ENCODE data around the gene SMARCAL1. TPM values are rescaled to one million over a fixed set of nuclear protein-coding genes. Genes with fewer than 3 reads are reported as not detected.

The SMARCAL1 gene
- total and polyA plus RNA-seq, 2 donors (not counting 1 experiment from before 2014, with no cell fraction given), result 20.2 to 46.7 TPM

DNA sequence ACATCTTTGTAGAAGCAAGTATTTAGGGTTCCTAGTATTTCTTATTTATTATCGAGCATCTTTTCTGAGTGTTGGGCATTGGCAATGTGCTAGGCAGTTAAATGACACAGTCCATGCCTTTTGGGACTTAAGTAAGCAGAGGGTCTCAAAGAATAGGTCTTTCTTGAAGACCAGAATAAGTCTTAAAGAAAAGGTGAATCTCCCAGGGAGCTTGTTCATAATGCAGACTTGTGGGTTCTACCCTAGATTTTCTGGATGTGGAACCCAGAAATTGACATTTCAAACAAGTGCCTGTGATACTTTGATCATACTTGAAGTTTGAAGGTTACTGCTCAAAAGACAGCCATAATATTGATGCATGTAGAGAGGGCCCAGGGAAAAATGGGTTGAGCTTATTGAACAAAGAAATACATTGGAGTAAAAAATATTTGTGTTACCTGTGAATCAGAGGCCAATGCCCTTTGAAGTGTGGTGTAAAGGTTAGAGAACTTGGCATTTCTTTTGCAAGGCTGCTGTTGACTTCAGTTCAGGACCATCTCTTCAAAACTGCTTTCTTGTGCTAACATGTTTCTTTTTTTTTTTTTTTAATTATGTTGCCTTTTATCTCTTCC is 110.7 kb downstream of the SMARCAL1 start:
- Mint-ChIP-seq H3K4me1 (no peaks in the 10 kb centered on the region), H3K27ac (no peak overlapping the region), H3K9me3 (ENCODE audit: insufficient read depth) (no peaks in the 10 kb centered on the region), H3K27me3 (no peaks in the 10 kb centered on the region), H3K4me3 (no peak overlapping the region)
- ChIA-PET CTCF (no interaction called here), POLR2A (no interaction called here)
- Histone ChIP-seq H3K4me2 (replicated peaks; ENCODE audit: low read depth, low read length, poor library complexity, severe bottlenecking) (no peak overlapping the region), H3K9me3 (ENCODE audit: control extremely low read depth in 1 of 3, control insufficient read depth in 2 of 3, insufficient read depth in 1 of 3, low read length in 2 of 3) (no peaks in the 10 kb centered on the region), H3K9ac (ENCODE audit: low read length) (no peak overlapping the region), H3K79me2 (ENCODE audit: control insufficient read depth, insufficient read depth, low read length) (no peaks in the 10 kb centered on the region), H3K36me3 (replicated peaks in 1 of 2; ENCODE audit: control extremely low read depth in 1 of 2, control insufficient read depth in 1 of 2, extremely low read depth in 1 of 2, insufficient read depth in 2 of 2, low read length in 1 of 2) (no peaks in the 10 kb centered on the region), H3K27ac (ENCODE audit: low read length in 2 of 2) (no peak overlapping the region), H2AFZ (ENCODE audit: insufficient read depth, low read depth, low read length, poor library complexity, severe bottlenecking) (no peak overlapping the region), H3K4me1 (ENCODE audit: control insufficient read depth in 2 of 2, insufficient read depth in 2 of 2, low read length in 2 of 2) (no peaks in the 10 kb centered on the region), H3K27me3 (replicated peaks in 1 of 4; ENCODE audit: control extremely low read depth in 1 of 4, control insufficient read depth in 3 of 4, insufficient read depth in 4 of 4, low read length in 3 of 4) (no peaks in the 10 kb centered on the region), H3K4me3 (ENCODE audit: control extremely low read depth in 1 of 5, extremely low read depth in 1 of 5, insufficient read depth in 1 of 5, low read depth in 2 of 5, low read length in 4 of 5) (no peak overlapping the region), H4K20me1 (ENCODE audit: control insufficient read depth, insufficient read depth, low read length, poor library complexity, severe bottlenecking) (no peaks in the 10 kb centered on the region)
- intact Hi-C loops (cut with micrococcal nuclease), result no loop called here
- TF ChIP-seq EZH2 (IDR thresholded peaks at IDR 0.05; ENCODE audit: borderline replicate concordance, insufficient read depth, low read depth, low read length, poor library complexity, severe bottlenecking), result no peak
- TF ChIP-seq, protein P1, sequence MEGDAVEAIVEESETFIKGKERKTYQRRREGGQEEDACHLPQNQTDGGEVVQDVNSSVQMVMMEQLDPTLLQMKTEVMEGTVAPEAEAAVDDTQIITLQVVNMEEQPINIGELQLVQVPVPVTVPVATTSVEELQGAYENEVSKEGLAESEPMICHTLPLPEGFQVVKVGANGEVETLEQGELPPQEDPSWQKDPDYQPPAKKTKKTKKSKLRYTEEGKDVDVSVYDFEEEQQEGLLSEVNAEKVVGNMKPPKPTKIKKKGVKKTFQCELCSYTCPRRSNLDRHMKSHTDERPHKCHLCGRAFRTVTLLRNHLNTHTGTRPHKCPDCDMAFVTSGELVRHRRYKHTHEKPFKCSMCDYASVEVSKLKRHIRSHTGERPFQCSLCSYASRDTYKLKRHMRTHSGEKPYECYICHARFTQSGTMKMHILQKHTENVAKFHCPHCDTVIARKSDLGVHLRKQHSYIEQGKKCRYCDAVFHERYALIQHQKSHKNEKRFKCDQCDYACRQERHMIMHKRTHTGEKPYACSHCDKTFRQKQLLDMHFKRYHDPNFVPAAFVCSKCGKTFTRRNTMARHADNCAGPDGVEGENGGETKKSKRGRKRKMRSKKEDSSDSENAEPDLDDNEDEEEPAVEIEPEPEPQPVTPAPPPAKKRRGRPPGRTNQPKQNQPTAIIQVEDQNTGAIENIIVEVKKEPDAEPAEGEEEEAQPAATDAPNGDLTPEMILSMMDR (IDR thresholded peaks at IDR 0.05), result no peak
- WGBS (ENCODE audit: insufficient coverage), result 100% methylated on average over 1 of the region's 1 CpG
- ATAC-seq (ENCODE audit: low read depth) (no peak), DNase-seq (no peak)

DNA sequence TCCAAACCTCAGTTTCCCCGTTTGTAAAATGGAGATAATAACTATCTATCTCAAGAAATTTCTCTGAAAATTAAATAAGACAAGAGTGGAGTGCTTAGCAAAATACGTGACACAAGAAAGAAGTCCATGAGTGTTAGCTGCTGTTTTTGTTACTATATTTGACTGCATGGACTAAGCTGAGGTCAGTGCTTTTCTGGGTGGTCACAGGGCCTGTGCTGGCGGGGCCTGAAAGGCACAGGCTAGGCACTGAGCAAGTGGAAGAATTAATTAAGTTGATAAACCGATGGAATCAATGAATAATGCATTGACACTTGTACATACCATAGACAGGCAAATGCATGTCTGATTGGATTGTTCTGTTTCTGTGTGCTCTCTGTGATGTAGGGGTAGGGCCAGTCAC is 113.7 kb downstream of the SMARCAL1 start:
- no peak overlapping the region for H3K4me3 ChIP-seq (ENCODE audit: control extremely low read depth in 1 of 5, extremely low read depth in 1 of 5, insufficient read depth in 1 of 5, low read depth in 2 of 5, low read length in 4 of 5)
- ChIA-PET POLR2A (no interaction called here), CTCF (no interaction called here)
- H3K27ac Mint-ChIP-seq, result no peak overlapping the region
- H3K27me3 Mint-ChIP-seq, result no peaks in the 10 kb centered on the region
- H3K27ac ChIP-seq (ENCODE audit: low read length in 2 of 2), result no peak overlapping the region
- 92% methylated on average over 2 of the region's 4 CpGs for WGBS (ENCODE audit: insufficient coverage)
- H3K9me3 Mint-ChIP-seq (ENCODE audit: insufficient read depth), result no peaks in the 10 kb centered on the region
- no peak overlapping the region for H2AFZ ChIP-seq (ENCODE audit: insufficient read depth, low read depth, low read length, poor library complexity, severe bottlenecking)
- intact Hi-C loops (cut with micrococcal nuclease), result no loop called here
- H3K9me3 ChIP-seq (ENCODE audit: control extremely low read depth in 1 of 3, control insufficient read depth in 2 of 3, insufficient read depth in 1 of 3, low read length in 2 of 3), result no peaks in the 10 kb centered on the region
- DNase-seq, result no peak
- no peaks in the 10 kb centered on the region for H3K27me3 ChIP-seq (replicated peaks in 1 of 4; ENCODE audit: control extremely low read depth in 1 of 4, control insufficient read depth in 3 of 4, insufficient read depth in 4 of 4, low read length in 3 of 4)
- H4K20me1 ChIP-seq (ENCODE audit: control insufficient read depth, insufficient read depth, low read length, poor library complexity, severe bottlenecking), result no peaks in the 10 kb centered on the region
- no peaks in the 10 kb centered on the region for H3K79me2 ChIP-seq (ENCODE audit: control insufficient read depth, insufficient read depth, low read length)
- no peak overlapping the region for H3K9ac ChIP-seq (ENCODE audit: low read length)
- H3K4me2 ChIP-seq (replicated peaks; ENCODE audit: low read depth, low read length, poor library complexity, severe bottlenecking), result no peak overlapping the region
- no peak for TF ChIP-seq EZH2 (IDR thresholded peaks at IDR 0.05; ENCODE audit: borderline replicate concordance, insufficient read depth, low read depth, low read length, poor library complexity, severe bottlenecking)
- TF ChIP-seq, protein P1 (IDR thresholded peaks at IDR 0.05), result no peak
- no peak overlapping the region for H3K4me3 Mint-ChIP-seq
- H3K4me1 Mint-ChIP-seq, result no peaks in the 10 kb centered on the region
- no peaks in the 10 kb centered on the region for H3K36me3 ChIP-seq (replicated peaks in 1 of 2; ENCODE audit: control extremely low read depth in 1 of 2, control insufficient read depth in 1 of 2, extremely low read depth in 1 of 2, insufficient read depth in 2 of 2, low read length in 1 of 2)
- no peak for ATAC-seq (ENCODE audit: low read depth)
- H3K4me1 ChIP-seq (ENCODE audit: control insufficient read depth in 2 of 2, insufficient read depth in 2 of 2, low read length in 2 of 2), result no peaks in the 10 kb centered on the region

All from B cell (primary cell).